A673 (cell line): Measurements from ENCODE around the gene GPNMB.

Source experiments
- CTCF ChIP-seq: fragments of 300-800, 200-600 bp; sonication (generic); conservative IDR thresholded peaks from 2 replicates; pipeline ENCODE4 v1.5.1; 2017; ENCODE audit warnings: low read depth, mild to moderate bottlenecking, antibody characterized with exemption, low read length, moderate library complexity, mixed read lengths
- EZH2 ChIP-seq: fragments of 200-600 bp; sonication (generic); IDR thresholded peaks from 2 replicates; pipeline ENCODE4 v1.6.1; 2017; ENCODE audit warnings: borderline replicate concordance, low read depth, mild to moderate bottlenecking, mixed read lengths, antibody characterized with exemption, low read length; ENCODE audit not compliant: poor library complexity, severe bottlenecking

- TF ChIP-seq CTCF (peak; percentile 94), EZH2 (no peak)
Observed at GRCh38 chr7:23261843-23262452, 15.4 kb downstream of the GPNMB start.
